ENCODE data around the gene ENOX2. TPM values are rescaled to one million over a fixed set of nuclear protein-coding genes. Genes with fewer than 3 reads are reported as not detected.

The ENOX2 gene
- total RNA-seq, 1 experiment from 2014 or later: 11.4 TPM

DNA sequence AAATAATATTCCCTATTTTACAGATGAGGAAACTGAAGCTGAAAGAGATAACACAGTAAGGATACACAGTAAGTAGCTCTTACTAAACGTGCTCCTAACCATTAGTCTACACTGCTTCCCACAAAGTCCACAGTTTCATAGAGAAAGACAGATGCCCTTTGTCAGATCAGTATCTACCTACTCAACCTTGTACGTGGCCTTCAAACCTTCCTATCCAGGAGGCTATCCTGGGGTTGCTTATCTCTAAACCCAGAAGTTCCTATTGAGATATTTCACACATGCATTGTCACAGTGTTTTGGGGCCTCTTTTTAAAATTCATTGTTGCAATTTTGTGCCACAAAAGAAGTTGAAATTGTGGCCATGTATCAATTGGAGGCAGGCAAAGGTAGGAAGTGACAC lies 208.0 kb downstream of the ENOX2 start:
- Histone ChIP-seq H3K9me3 (no peaks in the 10 kb centered on the region), H3K4me1 (no peaks in the 10 kb centered on the region), H3K4me3 (ENCODE audit: low read depth, low read length) (no peak overlapping the region), H3K36me3 (ENCODE audit: control insufficient read depth, insufficient read depth, low read length) (no peaks in the 10 kb centered on the region), H3K27me3 (replicated peaks; ENCODE audit: control insufficient read depth, insufficient read depth, low read length) (no peaks in the 10 kb centered on the region)
- Mint-ChIP-seq H3K27ac (ENCODE audit: unreplicated experiment) (no peak overlapping the region), H3K27me3 (ENCODE audit: insufficient read depth, unreplicated experiment) (no peaks in the 10 kb centered on the region), H3K4me3 (ENCODE audit: unreplicated experiment) (no peak overlapping the region), H3K36me3 (ENCODE audit: insufficient read depth, unreplicated experiment) (no peaks in the 10 kb centered on the region), H3K9me3 (ENCODE audit: unreplicated experiment) (no peaks in the 10 kb centered on the region), H3K4me1 (ENCODE audit: low read depth, unreplicated experiment) (no peaks in the 10 kb centered on the region)
- POLR2A ChIA-PET: no interaction called here
- no peak for DNase-seq
- CTCF ChIA-PET: no interaction called here
- no TSS peak for BruUV-seq (replicated peaks)
- TF ChIP-seq, protein P1, sequence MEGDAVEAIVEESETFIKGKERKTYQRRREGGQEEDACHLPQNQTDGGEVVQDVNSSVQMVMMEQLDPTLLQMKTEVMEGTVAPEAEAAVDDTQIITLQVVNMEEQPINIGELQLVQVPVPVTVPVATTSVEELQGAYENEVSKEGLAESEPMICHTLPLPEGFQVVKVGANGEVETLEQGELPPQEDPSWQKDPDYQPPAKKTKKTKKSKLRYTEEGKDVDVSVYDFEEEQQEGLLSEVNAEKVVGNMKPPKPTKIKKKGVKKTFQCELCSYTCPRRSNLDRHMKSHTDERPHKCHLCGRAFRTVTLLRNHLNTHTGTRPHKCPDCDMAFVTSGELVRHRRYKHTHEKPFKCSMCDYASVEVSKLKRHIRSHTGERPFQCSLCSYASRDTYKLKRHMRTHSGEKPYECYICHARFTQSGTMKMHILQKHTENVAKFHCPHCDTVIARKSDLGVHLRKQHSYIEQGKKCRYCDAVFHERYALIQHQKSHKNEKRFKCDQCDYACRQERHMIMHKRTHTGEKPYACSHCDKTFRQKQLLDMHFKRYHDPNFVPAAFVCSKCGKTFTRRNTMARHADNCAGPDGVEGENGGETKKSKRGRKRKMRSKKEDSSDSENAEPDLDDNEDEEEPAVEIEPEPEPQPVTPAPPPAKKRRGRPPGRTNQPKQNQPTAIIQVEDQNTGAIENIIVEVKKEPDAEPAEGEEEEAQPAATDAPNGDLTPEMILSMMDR (IDR thresholded peaks at IDR 0.05; ENCODE audit: insufficient read depth in 1 of 2, low read depth in 1 of 2, low read length in 1 of 2, severe bottlenecking in 1 of 2, unreplicated experiment in 1 of 2): no peak
- intact Hi-C loops (cut with micrococcal nuclease; ENCODE audit: unreplicated experiment): no loop called here

DNA sequence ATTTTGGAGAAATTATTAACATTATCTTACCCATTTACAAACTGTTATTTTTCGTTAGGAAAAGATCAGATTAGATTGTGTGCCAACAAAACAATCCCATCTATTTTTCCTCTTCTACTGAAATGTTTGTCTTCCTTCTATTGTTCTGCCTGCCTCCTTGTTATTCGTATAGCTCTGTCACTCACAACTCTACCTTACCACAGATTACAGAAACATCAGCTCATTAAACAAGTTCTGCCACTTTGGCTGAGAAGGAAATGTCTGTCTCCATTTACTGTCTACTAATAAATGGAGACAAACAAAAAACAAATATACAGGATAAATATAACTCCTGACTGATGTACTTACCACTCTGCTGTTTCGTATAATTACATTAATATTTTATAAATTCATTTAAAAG lies 211.4 kb downstream of the ENOX2 start:
- no peak for DNase-seq
- Mint-ChIP-seq H3K4me1 (ENCODE audit: low read depth, unreplicated experiment) (no peaks in the 10 kb centered on the region), H3K27ac (ENCODE audit: unreplicated experiment) (no peak overlapping the region), H3K4me3 (ENCODE audit: unreplicated experiment) (no peak overlapping the region), H3K36me3 (ENCODE audit: insufficient read depth, unreplicated experiment) (no peaks in the 10 kb centered on the region), H3K9me3 (ENCODE audit: unreplicated experiment) (no peaks in the 10 kb centered on the region), H3K27me3 (ENCODE audit: insufficient read depth, unreplicated experiment) (no peaks in the 10 kb centered on the region)
- no peak overlapping the region for H3K4me3 ChIP-seq (ENCODE audit: low read depth, low read length)
- no TSS peak for BruUV-seq (replicated peaks)
- H3K27me3 ChIP-seq (replicated peaks; ENCODE audit: control insufficient read depth, insufficient read depth, low read length): no peaks in the 10 kb centered on the region
- POLR2A ChIA-PET: no interaction called here
- H3K36me3 ChIP-seq (ENCODE audit: control insufficient read depth, insufficient read depth, low read length): no peaks in the 10 kb centered on the region
- H3K9me3 ChIP-seq: no peaks in the 10 kb centered on the region
- CTCF ChIA-PET: no interaction called here
- H3K4me1 ChIP-seq: no peaks in the 10 kb centered on the region
- intact Hi-C loops (cut with micrococcal nuclease; ENCODE audit: unreplicated experiment): no loop called here
- TF ChIP-seq, protein P1 (IDR thresholded peaks at IDR 0.05; ENCODE audit: insufficient read depth in 1 of 2, low read depth in 1 of 2, low read length in 1 of 2, severe bottlenecking in 1 of 2, unreplicated experiment in 1 of 2): no peak

DNA sequence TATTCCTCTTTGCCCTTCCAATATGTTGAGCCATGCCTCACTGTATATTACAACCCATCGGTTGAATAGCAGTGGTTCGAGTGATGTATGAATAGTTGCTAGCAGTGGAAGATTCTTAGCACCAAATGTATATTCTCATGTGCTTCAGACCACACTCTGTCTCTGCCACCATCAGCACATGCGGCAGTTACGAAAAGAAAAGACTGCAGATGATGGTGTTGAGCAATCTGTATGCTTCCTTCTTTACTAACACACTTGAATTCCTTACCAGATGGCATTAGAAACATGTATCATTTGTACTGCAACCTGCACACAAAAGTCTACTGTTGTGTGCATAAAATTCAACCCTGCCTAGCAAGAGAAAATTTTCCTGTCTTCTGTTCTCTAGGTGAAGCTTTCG lies 214.6 kb downstream of the ENOX2 start:
- POLR2A ChIA-PET: no interaction called here
- no TSS peak for BruUV-seq (replicated peaks)
- Mint-ChIP-seq H3K4me3 (ENCODE audit: unreplicated experiment) (no peak overlapping the region), H3K27ac (ENCODE audit: unreplicated experiment) (no peak overlapping the region), H3K9me3 (ENCODE audit: unreplicated experiment) (no peaks in the 10 kb centered on the region), H3K4me1 (ENCODE audit: low read depth, unreplicated experiment) (no peaks in the 10 kb centered on the region), H3K27me3 (ENCODE audit: insufficient read depth, unreplicated experiment) (no peaks in the 10 kb centered on the region), H3K36me3 (ENCODE audit: insufficient read depth, unreplicated experiment) (no peaks in the 10 kb centered on the region)
- no peaks in the 10 kb centered on the region for H3K36me3 ChIP-seq (ENCODE audit: control insufficient read depth, insufficient read depth, low read length)
- TF ChIP-seq, protein P1 (IDR thresholded peaks at IDR 0.05; ENCODE audit: insufficient read depth in 1 of 2, low read depth in 1 of 2, low read length in 1 of 2, severe bottlenecking in 1 of 2, unreplicated experiment in 1 of 2): no peak
- no peaks in the 10 kb centered on the region for H3K4me1 ChIP-seq
- DNase-seq: no peak
- intact Hi-C loops (cut with micrococcal nuclease; ENCODE audit: unreplicated experiment): no loop called here
- H3K9me3 ChIP-seq: no peaks in the 10 kb centered on the region
- no peak overlapping the region for H3K4me3 ChIP-seq (ENCODE audit: low read depth, low read length)
- CTCF ChIA-PET: no interaction called here
- H3K27me3 ChIP-seq (replicated peaks; ENCODE audit: control insufficient read depth, insufficient read depth, low read length): no peaks in the 10 kb centered on the region
